Cerebellar cortex (tissue), 1 donor: ENCODE results near the gene CYP39A1.

Experiments
- DNase-seq: peaks from one replicate; pipeline ENCODE4 v3.0.0-alpha.2; 2015; ENCODE audit warnings: low spot score

The CYP39A1 gene

GRCh38 chr6:46590765-46591164 lies 61.9 kb downstream of the CYP39A1 start:
- no peak for DNase-seq

- no peak for DNase-seq
These were observed 65.7 kb downstream of the CYP39A1 start for GRCh38 chr6:46586906-46587305.

GRCh38 chr6:46584586-46584985 lies 68.0 kb downstream of the CYP39A1 start:
- DNase-seq = no peak

- no peak for DNase-seq
These were observed 68.9 kb downstream of the CYP39A1 start for GRCh38 chr6:46583721-46584120.

- no peak for DNase-seq
These were observed 69.5 kb downstream of the CYP39A1 start for GRCh38 chr6:46583081-46583480.

- DNase-seq = no peak
These were observed 71.0 kb downstream of the CYP39A1 start for GRCh38 chr6:46581459-46582177.

GRCh38 chr6:46575530-46575929 lies 77.1 kb downstream of the CYP39A1 start:
- DNase-seq = no peak

- DNase-seq = no peak
These were observed 79.5 kb downstream of the CYP39A1 start for GRCh38 chr6:46573140-46573539.

- DNase-seq = no peak
These were observed 87.1 kb downstream of the CYP39A1 start for GRCh38 chr6:46565531-46565930.

GRCh38 chr6:46563924-46564323 lies 88.7 kb downstream of the CYP39A1 start:
- no peak for DNase-seq

- no peak for DNase-seq
These were observed 96.6 kb downstream of the CYP39A1 start for GRCh38 chr6:46556053-46556452.

GRCh38 chr6:46555129-46555528 lies 97.5 kb downstream of the CYP39A1 start:
- DNase-seq = no peak

- DNase-seq = no peak
These were observed 103.5 kb downstream of the CYP39A1 start for GRCh38 chr6:46549155-46549554.

GRCh38 chr6:46541556-46541955 lies 111.1 kb downstream of the CYP39A1 start:
- no peak for DNase-seq

GRCh38 chr6:46539866-46540265 lies 112.8 kb downstream of the CYP39A1 start:
- no peak for DNase-seq

- no peak for DNase-seq
These were observed 113.7 kb downstream of the CYP39A1 start for GRCh38 chr6:46538800-46539480.

- DNase-seq = no peak
These were observed 121.7 kb downstream of the CYP39A1 start for GRCh38 chr6:46530896-46531295.

- no peak for DNase-seq
These were observed 123.5 kb downstream of the CYP39A1 start for GRCh38 chr6:46528961-46529750.

GRCh38 chr6:46526607-46527006 lies 126.0 kb downstream of the CYP39A1 start:
- peak; percentile 18 for DNase-seq

- no peak for DNase-seq
These were observed 127.0 kb downstream of the CYP39A1 start for GRCh38 chr6:46525583-46525982.

- DNase-seq = no peak
These were observed 131.1 kb downstream of the CYP39A1 start for GRCh38 chr6:46521464-46521971.

GRCh38 chr6:46517202-46517601 lies 135.4 kb downstream of the CYP39A1 start:
- DNase-seq = no peak

GRCh38 chr6:46513533-46513932 lies 139.1 kb downstream of the CYP39A1 start:
- peak; percentile 15 for DNase-seq
